Activated CD4-positive, alpha-beta T cell treated with anti-CD3 and anti-CD28 coated beads, Interleukin-2, amount 50 U/mL, for 4 hours (primary cell): Measurements from ENCODE around the gene ABTB1.
A peak's percentile ranks its signal among the peaks of the same experiment; 100 is the strongest.
"Not testable (repeated sequence)": the region's sequence is repeated elsewhere in the genome, so short reads cannot be mapped to it uniquely, and the experiment has no call there.

Experiments used
- DNase-seq, 2 experiments: peaks; one replicate each; pipeline ENCODE4 v3.0.0-alpha.2; 2020

Gene ABTB1

GRCh38 chr3:127650236-127650635, 22.5 kb upstream of the ABTB1 start:
- DNase-seq: no peak

- no peak for DNase-seq
Measured at GRCh38 chr3:127651516-127652172, 21.1 kb upstream of the ABTB1 start.

GRCh38 chr3:127652246-127652995, 20.3 kb upstream of the ABTB1 start:
- no peak for DNase-seq

- no peak for DNase-seq
Measured at GRCh38 chr3:127654374-127654773, 18.4 kb upstream of the ABTB1 start.

GRCh38 chr3:127654993-127655392, 17.8 kb upstream of the ABTB1 start:
- DNase-seq: not testable (repeated sequence)

- DNase-seq: no peak
Measured at GRCh38 chr3:127655641-127656040, 17.1 kb upstream of the ABTB1 start.

- DNase-seq: no peak
Measured at GRCh38 chr3:127656906-127657305, 15.8 kb upstream of the ABTB1 start.

- DNase-seq: no peak
Measured at GRCh38 chr3:127658234-127658633, 14.5 kb upstream of the ABTB1 start.

GRCh38 chr3:127660621-127661251, 12.0 kb upstream of the ABTB1 start:
- DNase-seq: no peak

- DNase-seq: no peak
Measured at GRCh38 chr3:127661600-127661999, 11.2 kb upstream of the ABTB1 start.

GRCh38 chr3:127662001-127662469, 10.7 kb upstream of the ABTB1 start:
- no peak for DNase-seq

- no peak for DNase-seq
Measured at GRCh38 chr3:127663151-127663550, 9.6 kb upstream of the ABTB1 start.

- no peak for DNase-seq
Measured at GRCh38 chr3:127665165-127665564, 7.6 kb upstream of the ABTB1 start.

- no peak for DNase-seq
Measured at GRCh38 chr3:127665586-127665985, 7.2 kb upstream of the ABTB1 start.

- no peak for DNase-seq
Measured at GRCh38 chr3:127666676-127667075, 6.1 kb upstream of the ABTB1 start.

- no peak for DNase-seq
Measured at GRCh38 chr3:127667119-127667681, 5.6 kb upstream of the ABTB1 start.

GRCh38 chr3:127668906-127669305, 3.8 kb upstream of the ABTB1 start:
- DNase-seq: no peak

- DNase-seq: no peak
Measured at GRCh38 chr3:127669541-127670228, 3.1 kb upstream of the ABTB1 start.

- DNase-seq: no peak
Measured at GRCh38 chr3:127670229-127670559, 2.6 kb upstream of the ABTB1 start.

GRCh38 chr3:127670761-127671522, 1.8 kb upstream of the ABTB1 start:
- no peak for DNase-seq

- DNase-seq: peak in 1 of 2 experiments; percentile 12
Measured at GRCh38 chr3:127671523-127672428, 976 bp upstream of the ABTB1 start.
